Lower leg skin (tissue), 3 donors: ENCODE data around the gene ABHD17C.

Experiments used
- POLR2A ChIP-seq, 2 donors: fragments of 450-650 bp; IDR thresholded peaks; one replicate each; pipeline ENCODE4 v1.6.1; 2016 to 2017; ENCODE audit warnings: antibody characterized with exemption in 2 of 2, mild to moderate bottlenecking in 1 of 2, moderate library complexity in 1 of 2
- TF ChIP-seq, protein P1 (sequence below), 3 donors: fragments of 450-650 bp; IDR thresholded peaks; one replicate each; pipeline ENCODE4 v1.5.1; 2016; ENCODE audit warnings: antibody characterized with exemption in 3 of 3, mild to moderate bottlenecking in 3 of 3, moderate library complexity in 2 of 3

DNA sequence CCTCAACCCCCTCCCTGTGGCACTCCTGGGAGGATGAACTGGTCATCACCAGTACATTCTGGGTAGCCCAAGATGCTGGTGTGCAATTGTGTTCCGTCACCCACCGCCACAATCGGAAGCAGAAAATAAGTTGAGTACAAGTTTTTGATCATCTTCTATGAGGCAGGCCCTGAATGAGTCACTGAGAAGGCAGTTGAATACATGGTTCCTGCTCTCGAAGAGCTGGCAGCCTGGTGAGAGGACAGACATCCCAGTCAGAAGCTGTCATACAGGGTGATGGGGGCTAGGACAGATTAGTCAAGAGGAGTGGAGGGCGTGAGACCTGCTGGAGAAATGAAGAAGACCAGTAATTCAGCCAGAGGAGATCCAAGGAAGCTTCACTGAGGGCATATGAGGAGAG is 90.2 kb downstream of the ABHD17C start:
- TF ChIP-seq, protein P1, sequence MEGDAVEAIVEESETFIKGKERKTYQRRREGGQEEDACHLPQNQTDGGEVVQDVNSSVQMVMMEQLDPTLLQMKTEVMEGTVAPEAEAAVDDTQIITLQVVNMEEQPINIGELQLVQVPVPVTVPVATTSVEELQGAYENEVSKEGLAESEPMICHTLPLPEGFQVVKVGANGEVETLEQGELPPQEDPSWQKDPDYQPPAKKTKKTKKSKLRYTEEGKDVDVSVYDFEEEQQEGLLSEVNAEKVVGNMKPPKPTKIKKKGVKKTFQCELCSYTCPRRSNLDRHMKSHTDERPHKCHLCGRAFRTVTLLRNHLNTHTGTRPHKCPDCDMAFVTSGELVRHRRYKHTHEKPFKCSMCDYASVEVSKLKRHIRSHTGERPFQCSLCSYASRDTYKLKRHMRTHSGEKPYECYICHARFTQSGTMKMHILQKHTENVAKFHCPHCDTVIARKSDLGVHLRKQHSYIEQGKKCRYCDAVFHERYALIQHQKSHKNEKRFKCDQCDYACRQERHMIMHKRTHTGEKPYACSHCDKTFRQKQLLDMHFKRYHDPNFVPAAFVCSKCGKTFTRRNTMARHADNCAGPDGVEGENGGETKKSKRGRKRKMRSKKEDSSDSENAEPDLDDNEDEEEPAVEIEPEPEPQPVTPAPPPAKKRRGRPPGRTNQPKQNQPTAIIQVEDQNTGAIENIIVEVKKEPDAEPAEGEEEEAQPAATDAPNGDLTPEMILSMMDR (IDR thresholded peaks at IDR 0.05), result no peak
- no peak for TF ChIP-seq POLR2A (IDR thresholded peaks at IDR 0.05)
